OCI-LY1 (cell line): ENCODE measurements around the gene ENTR1.

Source experiments
- H2AFZ ChIP-seq: fragments of 200-600 bp; sonication (generic), shearing (Covaris generic); 2 replicates; pipeline ENCODE4 v1.6.0; 2014; ENCODE audit warnings: antibody characterized with exemption, mild to moderate bottlenecking, low read length
- H3F3A ChIP-seq: fragments of 200-600 bp; sonication (generic), shearing (Covaris generic); 2 replicates; pipeline ENCODE4 v1.6.0; 2014; ENCODE audit warnings: mild to moderate bottlenecking, antibody characterized with exemption, low read length, moderate library complexity; ENCODE audit not compliant: insufficient read depth
- H3K27ac ChIP-seq: fragments of 200-600 bp; sonication (generic); 2 replicates; pipeline ENCODE4 v1.5.1; 2014; ENCODE audit warnings: low read length, mixed run types, mild to moderate bottlenecking, low read depth; ENCODE audit not compliant: poor library complexity, severe bottlenecking
- H3K27me3 ChIP-seq: fragments of 200-600 bp; sonication (generic); 2 replicates; pipeline ENCODE4 v1.6.0; 2014; ENCODE audit warnings: antibody characterized with exemption, mild to moderate bottlenecking, low read length, moderate library complexity; ENCODE audit not compliant: insufficient read depth
- H3K36me3 ChIP-seq: fragments of 200-600 bp; sonication (generic); 2 replicates; pipeline ENCODE4 v1.6.1; 2014; ENCODE audit warnings: mild to moderate bottlenecking, antibody characterized with exemption, low read length, moderate library complexity, mixed read lengths; ENCODE audit not compliant: insufficient read depth
- H3K4me1 ChIP-seq: fragments of 200-600 bp; sonication (generic); 2 replicates; pipeline ENCODE4 v1.5.1; 2014; ENCODE audit warnings: mild to moderate bottlenecking, low read length, moderate library complexity; ENCODE audit not compliant: insufficient read depth, severe bottlenecking
- H3K4me2 ChIP-seq: fragments of 200-600 bp; sonication (generic), shearing (Covaris generic); 2 replicates; pipeline ENCODE4 v1.6.1; 2014; ENCODE audit warnings: low read length
- H3K4me3 ChIP-seq: fragments of 200-600 bp; sonication (generic); 2 replicates; pipeline ENCODE4 v1.5.1; 2014; ENCODE audit warnings: low read length, low read depth, mild to moderate bottlenecking, mixed read lengths; ENCODE audit not compliant: poor library complexity, severe bottlenecking
- H3K79me2 ChIP-seq: fragments of 200-600 bp; shearing (Covaris generic); 2 replicates; pipeline ENCODE4 v1.6.1; 2016; ENCODE audit warnings: mixed run types, low read length, mixed read lengths; ENCODE audit not compliant: insufficient read depth
- H3K9ac ChIP-seq: fragments of 200-600 bp; sonication (generic), shearing (Covaris generic); 2 replicates; pipeline ENCODE4 v1.6.1; 2014; ENCODE audit warnings: mild to moderate bottlenecking, low read length, mixed read lengths
- H3K9me2 ChIP-seq: fragments of 200-600 bp; sonication (generic), shearing (Covaris generic); 2 replicates; pipeline ENCODE4 v1.6.1; 2014; ENCODE audit warnings: low read depth, mild to moderate bottlenecking, low read length, mixed read lengths
- H3K9me3 ChIP-seq: fragments of 200-600 bp; shearing (Covaris generic); 2 replicates; pipeline ENCODE4 v1.6.1; 2014; ENCODE audit warnings: low read length, mixed read lengths
- H4K20me1 ChIP-seq: fragments of 200-600 bp; sonication (generic), shearing (Covaris generic); 2 replicates; pipeline ENCODE4 v1.6.0; 2016; ENCODE audit warnings: mild to moderate bottlenecking, low read length; ENCODE audit not compliant: insufficient read depth
- CTCF ChIP-seq: fragments of 200-600 bp; sonication (generic), shearing (Covaris generic); IDR thresholded peaks from 2 replicates; pipeline ENCODE4 v1.5.1; 2017; ENCODE audit warnings: mild to moderate bottlenecking, antibody characterized with exemption, low read length, moderate library complexity, mixed read lengths
- EZH2 ChIP-seq: fragments of 200-600 bp; sonication (generic), shearing (Covaris generic); IDR thresholded peaks from 2 replicates; pipeline ENCODE4 v1.8.0; 2017; ENCODE audit warnings: borderline replicate concordance, mixed run types, mild to moderate bottlenecking, antibody characterized with exemption, low read length, moderate library complexity, mixed read lengths

ENTR1 gene

GRCh38 chr9:136385015-136385414 lies 25.4 kb downstream of the ENTR1 start:
- no peaks in the 10 kb centered on the region for H3K4me1 ChIP-seq
- peaks cover 84% of the 10 kb centered on the region for H3K36me3 ChIP-seq
- no peaks in the 10 kb centered on the region for H3K79me2 ChIP-seq

GRCh38 chr9:136383436-136383835 lies 27.0 kb downstream of the ENTR1 start:
- Histone ChIP-seq H3F3A (no peaks in the 10 kb centered on the region), H3K4me2 (no peak overlapping the region), H3K36me3 (peaks cover 83% of the 10 kb centered on the region), H3K4me1 (no peaks in the 10 kb centered on the region), H4K20me1 (no peaks in the 10 kb centered on the region), H3K9me3 (no peaks in the 10 kb centered on the region), H3K9me2 (no peaks in the 10 kb centered on the region), H2AFZ (no peak overlapping the region), H3K27me3 (no peaks in the 10 kb centered on the region), H3K4me3 (no peak overlapping the region), H3K27ac (no peak overlapping the region), H3K79me2 (no peaks in the 10 kb centered on the region), H3K9ac (no peak overlapping the region)
- TF ChIP-seq EZH2 (no peak), CTCF (no peak)

More at GRCh38 chr9:136385015-136385414, 25.4 kb downstream of the ENTR1 start:
- Histone ChIP-seq H3K27ac (no peak overlapping the region), H4K20me1 (no peaks in the 10 kb centered on the region), H3K4me2 (no peak overlapping the region), H3K27me3 (no peaks in the 10 kb centered on the region), H2AFZ (no peak overlapping the region), H3K4me3 (no peak overlapping the region), H3K9me3 (no peaks in the 10 kb centered on the region), H3K9ac (no peak overlapping the region), H3K9me2 (no peaks in the 10 kb centered on the region), H3F3A (no peaks in the 10 kb centered on the region)
- no peak for TF ChIP-seq EZH2
- no peak for TF ChIP-seq CTCF

DNA sequence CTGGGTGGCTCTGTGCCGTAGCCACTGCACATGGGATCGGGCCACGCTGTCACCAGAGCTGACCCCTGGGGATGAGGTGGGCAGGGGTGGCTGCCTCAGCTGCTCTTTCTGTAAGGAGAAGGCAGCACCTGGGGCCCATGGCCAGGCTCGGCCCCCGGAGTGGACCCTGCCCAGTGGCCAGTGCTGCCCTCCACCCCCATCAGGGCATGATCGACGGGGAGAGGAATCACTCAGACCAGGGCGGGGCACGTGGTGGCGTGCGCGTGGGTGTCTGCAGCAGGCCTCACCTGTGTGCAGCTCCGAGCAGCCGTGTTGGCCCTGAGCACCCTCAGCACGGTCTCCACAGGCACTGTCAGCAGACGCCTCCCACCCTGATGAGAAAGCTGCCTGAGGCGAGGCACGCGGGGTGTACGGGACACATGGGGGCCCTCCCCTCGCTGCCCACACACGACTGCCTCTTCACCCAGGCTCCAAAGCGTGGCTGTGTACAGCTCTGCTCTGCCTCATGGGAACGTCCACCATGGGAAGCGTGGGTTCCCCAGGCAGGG lies 28.4 kb downstream of the ENTR1 start:
- H3K4me3 ChIP-seq = no peak overlapping the region
- H3K27ac ChIP-seq = no peak overlapping the region
- H3K4me2 ChIP-seq = no peak overlapping the region
- no peaks in the 10 kb centered on the region for H3K79me2 ChIP-seq
- no peaks in the 10 kb centered on the region for H3K4me1 ChIP-seq
- H3F3A ChIP-seq = no peaks in the 10 kb centered on the region
- no peak for TF ChIP-seq EZH2
- no peak for TF ChIP-seq CTCF
- no peaks in the 10 kb centered on the region for H4K20me1 ChIP-seq
- H3K9me2 ChIP-seq = no peaks in the 10 kb centered on the region
- H3K36me3 ChIP-seq = peaks cover 75% of the 10 kb centered on the region
- no peak overlapping the region for H2AFZ ChIP-seq
- no peaks in the 10 kb centered on the region for H3K9me3 ChIP-seq
- no peaks in the 10 kb centered on the region for H3K27me3 ChIP-seq
- H3K9ac ChIP-seq = no peak overlapping the region
